ENCODE data around the gene IL11RA. TPM values are rescaled to one million over a fixed set of nuclear protein-coding genes. Genes with fewer than 3 reads are reported as not detected.

Gene IL11RA
- total RNA-seq, 2 experiments from 2014 or later: 117 TPM

DNA sequence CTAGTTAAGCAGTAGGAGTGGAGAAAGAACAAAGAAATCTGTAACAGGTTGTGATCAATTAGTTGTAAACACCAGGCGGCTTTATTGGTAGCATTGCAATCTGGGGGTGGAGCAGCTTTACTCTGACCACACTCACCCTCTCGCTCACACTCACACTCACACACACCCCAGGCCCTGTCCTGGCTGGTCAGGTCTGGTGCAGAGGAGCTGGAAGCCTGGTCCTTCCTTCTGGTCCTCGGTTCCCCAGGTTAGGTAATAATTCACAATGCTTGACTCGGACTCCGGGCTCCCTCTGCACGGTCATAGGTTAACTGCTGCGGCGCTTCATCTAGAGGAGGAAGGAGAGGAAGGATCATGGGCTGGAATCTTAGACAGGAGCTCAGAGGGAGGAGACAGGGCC, 37.5 kb downstream of the IL11RA start:
- ATAC-seq (ENCODE audit: poor library complexity): no peak
- Mint-ChIP-seq H3K9me3 (no peaks in the 10 kb centered on the region), H3K4me1 (ENCODE audit: low read depth) (no peaks in the 10 kb centered on the region), H3K4me3 (no peak overlapping the region), H3K27ac (no peak overlapping the region), H3K27me3 (no peaks in the 10 kb centered on the region), H3K36me3 (ENCODE audit: low read depth) (no peaks in the 10 kb centered on the region)
- intact Hi-C loops (cut with DNase I, micrococcal nuclease): no loop called here
- TF ChIP-seq, protein P1, sequence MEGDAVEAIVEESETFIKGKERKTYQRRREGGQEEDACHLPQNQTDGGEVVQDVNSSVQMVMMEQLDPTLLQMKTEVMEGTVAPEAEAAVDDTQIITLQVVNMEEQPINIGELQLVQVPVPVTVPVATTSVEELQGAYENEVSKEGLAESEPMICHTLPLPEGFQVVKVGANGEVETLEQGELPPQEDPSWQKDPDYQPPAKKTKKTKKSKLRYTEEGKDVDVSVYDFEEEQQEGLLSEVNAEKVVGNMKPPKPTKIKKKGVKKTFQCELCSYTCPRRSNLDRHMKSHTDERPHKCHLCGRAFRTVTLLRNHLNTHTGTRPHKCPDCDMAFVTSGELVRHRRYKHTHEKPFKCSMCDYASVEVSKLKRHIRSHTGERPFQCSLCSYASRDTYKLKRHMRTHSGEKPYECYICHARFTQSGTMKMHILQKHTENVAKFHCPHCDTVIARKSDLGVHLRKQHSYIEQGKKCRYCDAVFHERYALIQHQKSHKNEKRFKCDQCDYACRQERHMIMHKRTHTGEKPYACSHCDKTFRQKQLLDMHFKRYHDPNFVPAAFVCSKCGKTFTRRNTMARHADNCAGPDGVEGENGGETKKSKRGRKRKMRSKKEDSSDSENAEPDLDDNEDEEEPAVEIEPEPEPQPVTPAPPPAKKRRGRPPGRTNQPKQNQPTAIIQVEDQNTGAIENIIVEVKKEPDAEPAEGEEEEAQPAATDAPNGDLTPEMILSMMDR (IDR thresholded peaks at IDR 0.05): no peak
- Histone ChIP-seq H3K4me1 (ENCODE audit: insufficient read depth, low read length) (no peaks in the 10 kb centered on the region), H3K36me3 (ENCODE audit: insufficient read depth, low read length) (no peaks in the 10 kb centered on the region), H3K27ac (ENCODE audit: low read depth in 1 of 2, low read length in 2 of 2) (no peak overlapping the region), H3K27me3 (ENCODE audit: control insufficient read depth in 1 of 2, insufficient read depth in 2 of 2, low read length in 2 of 2) (no peaks in the 10 kb centered on the region), H3K9me3 (ENCODE audit: control insufficient read depth in 1 of 2, insufficient read depth in 1 of 2, low read length in 2 of 2) (no peaks in the 10 kb centered on the region), H3K4me3 (ENCODE audit: low read length) (no peak overlapping the region)
- CTCF ChIA-PET: no interaction called here
- POLR2A ChIA-PET: no interaction called here
- no peak for DNase-seq

DNA sequence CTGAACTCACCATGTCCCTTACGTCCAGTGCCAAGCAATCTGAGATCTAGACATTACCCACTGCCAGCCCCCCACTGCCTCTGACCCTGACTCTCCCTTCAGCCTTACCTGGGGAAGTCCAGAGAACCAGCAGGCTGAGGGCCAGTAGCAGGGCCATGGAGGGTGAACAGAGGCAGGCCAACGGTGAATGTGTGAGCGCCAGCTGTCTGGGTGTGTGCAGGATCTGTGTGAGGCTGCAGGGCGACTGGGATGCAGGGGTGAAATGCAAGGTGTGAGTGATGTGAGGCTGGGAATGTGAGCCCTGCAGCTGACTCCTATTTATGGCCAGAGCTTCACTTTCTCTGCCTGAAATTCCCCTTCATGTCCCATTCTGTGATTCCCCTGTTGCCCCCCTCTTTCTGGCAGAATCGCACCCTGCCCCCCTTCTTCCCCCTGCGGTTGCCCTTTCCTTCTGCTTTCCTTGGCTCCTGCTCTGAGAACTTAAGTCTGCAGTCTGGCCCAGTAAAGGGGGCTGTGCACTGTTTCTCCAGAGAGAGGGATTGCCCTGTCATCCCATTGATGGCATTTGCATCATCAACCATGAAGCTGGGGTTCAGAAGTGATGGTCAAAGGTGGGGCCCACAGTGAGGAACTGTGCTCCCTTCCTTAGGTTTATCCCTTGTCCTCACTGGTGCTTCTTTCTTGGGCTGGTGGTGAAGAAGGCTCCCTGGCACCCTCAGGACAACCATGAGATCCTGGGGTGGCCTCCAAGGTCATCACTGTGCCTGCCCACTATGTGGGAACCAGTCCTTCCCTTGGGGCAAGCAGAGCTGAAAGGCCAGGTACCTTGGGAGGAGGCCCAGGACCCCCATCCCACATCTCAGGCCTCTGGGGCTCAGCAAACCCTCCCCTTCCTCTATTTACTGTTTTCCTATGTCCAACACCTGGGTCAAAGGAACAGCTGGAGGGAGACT, 39.3 kb downstream of the IL11RA start, which contains the start of gene CCL19:
Gene CCL19, minus strand, starts transcription at position 294 of the 953 bp plus-strand sequence. Its CDS starts 137 bp downstream, at position 157.
- TF ChIP-seq, protein P1 (IDR thresholded peaks at IDR 0.05): no peak
- intact Hi-C loops (cut with DNase I, micrococcal nuclease): no loop called here
- H3K27ac Mint-ChIP-seq: no peak within 1 kb of the TSS
- H3K27me3 Mint-ChIP-seq: no peaks in the 10 kb centered on the region
- POLR2A ChIA-PET: no interaction called here
- H3K9me3 Mint-ChIP-seq: no peaks in the 10 kb centered on the region
- CTCF ChIA-PET: interaction anchor here (1.5 kb wide), 1 partner anchor 11 kb away, joined by 6 read pairs; no protein-coding TSS in a partner anchor
- no peaks in the 10 kb centered on the region for H3K4me1 Mint-ChIP-seq (ENCODE audit: low read depth)
- no peaks in the 10 kb centered on the region for H3K36me3 Mint-ChIP-seq (ENCODE audit: low read depth)
- H3K9me3 ChIP-seq (ENCODE audit: control insufficient read depth in 1 of 2, insufficient read depth in 1 of 2, low read length in 2 of 2): no peaks in the 10 kb centered on the region
- H3K4me3 ChIP-seq (ENCODE audit: low read length): no peak within 1 kb of the TSS
- no peaks in the 10 kb centered on the region for H3K27me3 ChIP-seq (ENCODE audit: control insufficient read depth in 1 of 2, insufficient read depth in 2 of 2, low read length in 2 of 2)
- ATAC-seq (ENCODE audit: poor library complexity) (no peak), DNase-seq (no peak)
- H3K4me1 ChIP-seq (ENCODE audit: insufficient read depth, low read length): no peaks in the 10 kb centered on the region
- no peak within 1 kb of the TSS for H3K4me3 Mint-ChIP-seq
- no peak within 1 kb of the TSS for H3K27ac ChIP-seq (ENCODE audit: low read depth in 1 of 2, low read length in 2 of 2)
- H3K36me3 ChIP-seq (ENCODE audit: insufficient read depth, low read length): no peaks in the 10 kb centered on the region

DNA sequence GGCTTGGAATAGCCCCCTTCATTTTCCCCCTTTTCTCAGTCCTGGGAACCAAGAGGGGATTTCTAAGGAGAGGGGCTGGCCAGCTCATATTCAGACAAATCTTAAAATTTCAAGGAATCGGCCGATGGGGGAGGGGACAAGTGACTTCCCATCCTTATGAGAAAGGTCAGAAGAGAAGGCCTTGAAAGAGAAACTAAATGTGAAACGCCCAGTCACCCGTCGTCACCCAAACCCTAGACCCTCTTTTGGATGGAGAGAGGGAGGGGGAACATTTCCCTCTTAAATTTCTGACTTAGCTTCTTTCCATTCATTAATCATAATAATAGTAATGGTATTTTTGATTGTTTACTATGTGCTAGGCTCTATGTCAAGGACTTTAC, 39.9 kb downstream of the IL11RA start:
- ATAC-seq (ENCODE audit: poor library complexity) (no peak), DNase-seq (no peak)
- TF ChIP-seq, protein P1 (IDR thresholded peaks at IDR 0.05): no peak
- Histone ChIP-seq H3K36me3 (ENCODE audit: insufficient read depth, low read length) (no peaks in the 10 kb centered on the region), H3K27ac (ENCODE audit: low read depth in 1 of 2, low read length in 2 of 2) (no peak overlapping the region), H3K9me3 (ENCODE audit: control insufficient read depth in 1 of 2, insufficient read depth in 1 of 2, low read length in 2 of 2) (no peaks in the 10 kb centered on the region), H3K27me3 (ENCODE audit: control insufficient read depth in 1 of 2, insufficient read depth in 2 of 2, low read length in 2 of 2) (no peaks in the 10 kb centered on the region), H3K4me1 (ENCODE audit: insufficient read depth, low read length) (no peaks in the 10 kb centered on the region), H3K4me3 (ENCODE audit: low read length) (no peak overlapping the region)
- H3K4me1 Mint-ChIP-seq (ENCODE audit: low read depth): no peaks in the 10 kb centered on the region
- H3K4me3 Mint-ChIP-seq: no peak overlapping the region
- ChIA-PET CTCF (interaction anchor here (1.5 kb wide), 1 partner anchor 11 kb away, joined by 6 read pairs; no protein-coding TSS in a partner anchor), POLR2A (no interaction called here)
- intact Hi-C loops (cut with DNase I, micrococcal nuclease): no loop called here
- no peak overlapping the region for H3K27ac Mint-ChIP-seq
- H3K9me3 Mint-ChIP-seq: no peaks in the 10 kb centered on the region
- no peaks in the 10 kb centered on the region for H3K36me3 Mint-ChIP-seq (ENCODE audit: low read depth)
- no peaks in the 10 kb centered on the region for H3K27me3 Mint-ChIP-seq

All from CD4-positive, alpha-beta T cell (primary cell).